ENCODE data around the gene CTAGE9.
A peak's percentile ranks its signal among the peaks of the same experiment; 100 is the strongest.

The CTAGE9 gene

GRCh38 chr6:131739136-131739535 lies 28.3 kb upstream of the CTAGE9 start:
- H3K4me3 ChIP-seq (ENCODE audit: low read depth, low read length), result no peak overlapping the region
- in situ Hi-C loops (cut with HindIII; ENCODE audit: low sequenced_read_pairs), result no loop called here
- TF ChIP-seq, protein P1, sequence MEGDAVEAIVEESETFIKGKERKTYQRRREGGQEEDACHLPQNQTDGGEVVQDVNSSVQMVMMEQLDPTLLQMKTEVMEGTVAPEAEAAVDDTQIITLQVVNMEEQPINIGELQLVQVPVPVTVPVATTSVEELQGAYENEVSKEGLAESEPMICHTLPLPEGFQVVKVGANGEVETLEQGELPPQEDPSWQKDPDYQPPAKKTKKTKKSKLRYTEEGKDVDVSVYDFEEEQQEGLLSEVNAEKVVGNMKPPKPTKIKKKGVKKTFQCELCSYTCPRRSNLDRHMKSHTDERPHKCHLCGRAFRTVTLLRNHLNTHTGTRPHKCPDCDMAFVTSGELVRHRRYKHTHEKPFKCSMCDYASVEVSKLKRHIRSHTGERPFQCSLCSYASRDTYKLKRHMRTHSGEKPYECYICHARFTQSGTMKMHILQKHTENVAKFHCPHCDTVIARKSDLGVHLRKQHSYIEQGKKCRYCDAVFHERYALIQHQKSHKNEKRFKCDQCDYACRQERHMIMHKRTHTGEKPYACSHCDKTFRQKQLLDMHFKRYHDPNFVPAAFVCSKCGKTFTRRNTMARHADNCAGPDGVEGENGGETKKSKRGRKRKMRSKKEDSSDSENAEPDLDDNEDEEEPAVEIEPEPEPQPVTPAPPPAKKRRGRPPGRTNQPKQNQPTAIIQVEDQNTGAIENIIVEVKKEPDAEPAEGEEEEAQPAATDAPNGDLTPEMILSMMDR (IDR thresholded peaks at IDR 0.05; ENCODE audit: low read depth, low read length, missing control alignments), result no peak
- no peak for DNase-seq (ENCODE audit: low read depth)

- in situ Hi-C loops (cut with HindIII; ENCODE audit: low sequenced_read_pairs), result no loop called here
- H3K4me3 ChIP-seq (ENCODE audit: low read depth, low read length), result no peak overlapping the region
- no peak for DNase-seq (ENCODE audit: low read depth)
- TF ChIP-seq, protein P1 (IDR thresholded peaks at IDR 0.05; ENCODE audit: low read depth, low read length, missing control alignments), result no peak
Observed at GRCh38 chr6:131736811-131737210, 26.0 kb upstream of the CTAGE9 start.

- H3K4me3 ChIP-seq (ENCODE audit: low read depth, low read length), result no peak overlapping the region
- in situ Hi-C loops (cut with HindIII; ENCODE audit: low sequenced_read_pairs), result no loop called here
- DNase-seq (ENCODE audit: low read depth), result no peak
- TF ChIP-seq, protein P1 (IDR thresholded peaks at IDR 0.05; ENCODE audit: low read depth, low read length, missing control alignments), result no peak
Observed at GRCh38 chr6:131736003-131736596, 25.3 kb upstream of the CTAGE9 start.

DNA sequence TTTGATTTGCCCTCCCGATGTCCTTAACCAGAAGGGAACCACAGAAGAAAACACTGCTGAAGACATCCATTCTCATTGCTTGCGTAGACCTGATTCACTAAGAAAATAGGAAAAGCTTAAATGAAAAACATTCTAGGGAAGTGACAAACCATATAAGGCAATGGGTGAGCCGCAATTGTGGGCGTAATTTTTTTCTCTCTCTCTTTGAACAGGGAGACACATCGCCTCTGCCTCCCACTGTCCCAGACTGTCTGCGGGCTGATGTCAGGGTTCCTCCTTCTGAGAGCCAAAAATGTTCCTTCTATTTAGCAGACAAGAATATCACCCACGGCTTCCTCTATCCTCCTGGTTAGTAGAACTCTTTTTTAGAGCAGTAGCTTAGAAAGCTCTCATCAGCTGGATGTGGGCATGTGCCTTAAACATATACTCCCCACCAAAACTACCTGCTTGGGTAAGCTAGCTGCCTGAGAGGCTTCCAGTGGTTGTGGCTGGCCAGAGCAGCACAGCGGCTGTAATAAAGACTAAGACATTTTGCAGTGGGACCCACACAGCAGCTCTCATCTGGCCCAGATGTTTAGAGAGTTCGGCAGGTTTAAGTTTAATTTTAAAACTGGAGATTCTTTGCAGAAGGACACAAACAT lies 22.7 kb upstream of the CTAGE9 start:
- in situ Hi-C loops (cut with HindIII; ENCODE audit: low sequenced_read_pairs), result no loop called here
- TF ChIP-seq, protein P1 (IDR thresholded peaks at IDR 0.05; ENCODE audit: low read depth, low read length, missing control alignments), result no peak
- DNase-seq (ENCODE audit: low read depth), result peak; percentile 62
- no peak overlapping the region for H3K4me3 ChIP-seq (ENCODE audit: low read depth, low read length)

GRCh38 chr6:131731224-131731623 lies 20.4 kb upstream of the CTAGE9 start:
- no peak for DNase-seq (ENCODE audit: low read depth)
- in situ Hi-C loops (cut with HindIII; ENCODE audit: low sequenced_read_pairs), result no loop called here
- TF ChIP-seq, protein P1 (IDR thresholded peaks at IDR 0.05; ENCODE audit: low read depth, low read length, missing control alignments), result no peak
- H3K4me3 ChIP-seq (ENCODE audit: low read depth, low read length), result no peak overlapping the region

DNA sequence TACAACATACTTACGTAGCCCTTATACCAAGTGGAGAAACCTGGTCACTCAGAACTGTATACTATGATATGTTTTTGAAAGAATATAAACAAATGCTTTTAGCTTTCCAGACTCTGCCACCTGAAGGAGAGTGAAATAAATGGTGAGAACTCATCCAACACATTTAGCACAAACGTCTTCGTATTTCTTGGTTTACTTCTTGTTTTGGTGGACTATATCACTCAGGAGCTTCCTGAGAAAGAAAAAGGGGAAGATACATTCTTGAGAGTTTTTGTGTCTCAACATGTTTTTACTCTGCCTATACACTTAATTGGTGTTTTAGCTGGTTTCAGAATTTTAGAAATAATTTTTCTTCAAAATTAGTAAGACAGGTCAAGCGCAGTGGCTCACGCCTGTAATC lies 19.4 kb upstream of the CTAGE9 start:
- in situ Hi-C loops (cut with HindIII; ENCODE audit: low sequenced_read_pairs), result no loop called here
- H3K4me3 ChIP-seq (ENCODE audit: low read depth, low read length), result no peak overlapping the region
- TF ChIP-seq, protein P1 (IDR thresholded peaks at IDR 0.05; ENCODE audit: low read depth, low read length, missing control alignments), result no peak
- no peak for DNase-seq (ENCODE audit: low read depth)
